Heart left ventricle (tissue), 16 donors: ENCODE measurements around the gene CHIT1. TPM values are rescaled to one million over a fixed set of nuclear protein-coding genes. Genes with fewer than 3 reads are reported as not detected.
A peak's percentile ranks its signal among the peaks of the same experiment; 100 is the strongest.

Source experiments
- ATAC-seq, 4 donors: fragments of 200-7000 bp; cut with Tn5 transposase; one replicate each; pipeline ENCODE4 v1.9.1; 2020 to 2022; ENCODE audit warnings: moderate library complexity in 4 of 4, mild to moderate bottlenecking in 3 of 4, moderate number of reproducible peaks in 1 of 4
- DNase-seq, 5 donors: peaks; one replicate each; pipeline ENCODE4 v3.0.0-alpha.2; 2020
- H3K27ac ChIP-seq, 12 donors: fragments of 200-600 bp; sonication (generic) in 4 of 12; one replicate each; pipeline versions ENCODE4 v1.5.0 to v1.8.0; 2016 to 2022; ENCODE audit warnings: mild to moderate bottlenecking in 2 of 12
- H3K27me3 ChIP-seq, 9 donors: fragments of 200-600 bp; sonication (generic) in 2 of 9; one replicate each; pipeline versions ENCODE4 v1.5.1 to v1.8.0; 2016 to 2022; ENCODE audit warnings: mild to moderate bottlenecking in 3 of 9
- H3K36me3 ChIP-seq, 9 donors: fragments of 200-600 bp; sonication (generic) in 2 of 9; one replicate each; pipeline versions ENCODE4 v1.5.0 to v1.8.0; 2018 to 2022; ENCODE audit warnings: mild to moderate bottlenecking in 2 of 9
- H3K4me1 ChIP-seq, 12 donors: fragments of 200-600 bp; sonication (generic) in 4 of 12; one replicate each; pipeline versions ENCODE4 v1.5.0 to v1.8.0; 2016 to 2022; ENCODE audit warnings: mild to moderate bottlenecking in 3 of 12
- H3K4me3 ChIP-seq, 12 donors: fragments of 200-600 bp; sonication (generic) in 4 of 12; one replicate each; pipeline versions ENCODE4 v1.5.0 to v1.8.0; 2017 to 2022; ENCODE audit warnings: mild to moderate bottlenecking in 9 of 12, moderate library complexity in 4 of 12
- H3K9me3 ChIP-seq, 12 donors: fragments of 200-600 bp; sonication (generic) in 4 of 12; one replicate each; pipeline versions ENCODE4 v1.5.0 to v1.8.0; 2016 to 2022; ENCODE audit warnings: mild to moderate bottlenecking in 1 of 12
- CTCF ChIP-seq, 12 donors: fragments of 200-600 bp; sonication (generic) in 4 of 12; IDR thresholded peaks; one replicate each; pipeline versions ENCODE4 v1.5.0 to v1.8.0; 2018 to 2022; ENCODE audit warnings: antibody characterized with exemption in 12 of 12, mild to moderate bottlenecking in 5 of 12
- POLR2A ChIP-seq, 2 donors: fragments of 450-650 bp; IDR thresholded peaks; one replicate each; pipeline ENCODE4 v1.6.1; 2017; ENCODE audit warnings: antibody characterized with exemption in 2 of 2, mild to moderate bottlenecking in 2 of 2, moderate library complexity in 2 of 2
- WGBS, 4 donors: extraction: QIAGEN DNeasy Blood & Tissue Kit in 2 of 4; methylation state at CpG; one replicate each; pipeline versions ENCODE4 v1.1.5 to v1.1.7; 2013 to 2018; 5-methylcytosine and 5-hydroxymethylcytosine counted together
- intact Hi-C, 10 donors: fragments of 100-400 bp; cut with DNase I; formaldehyde crosslinking; loops; one replicate each; pipeline versions ENCODE4 v1.11.1 to v1.14.2; 2022
- polyA plus RNA-seq, 2 donors: library from polyadenylated mRNA; stranded (reverse); fragments of 200-250 nt; gene quantifications; one replicate each; pipeline ENCODE4 v1.2.3, GENCODE V29; 2013
- total RNA-seq, 9 donors: library from RNA; depleted of rRNA in 2 of 9; stranded (reverse); fragments of >200 nt in 2 of 9; fragmentation: NEBNext Ultra II Directional in 3 of 9; extraction: Animal tissue kit (Norgen Biotek cat#: 25700) in 3 of 9; gene quantifications; one replicate each; pipeline versions ENCODE4 v1.1.0 to v1.2.4, GENCODE V29; 2016 to 2023
- donor health status: ischemic (EF 13 %, LVEDD 7.1; RV severe dilation, severe dysfunction).
- donor health status: healthy with polysubstance abuse.
- donor health status: DM: no; HTN: yes; CAD: no.
- donor health status: DM: no; HTN: no; CAD: no.
- donor health status: ischemic (EF 25% LVEDD 6.9; RV normal size, moderate dysfunction).
- donor health status: ischemic (EF 25% LVEDD 5.7; RV mildly dilated, moderate dysfunction).
- donor health status: healthy.
- donor health status: DM: yes; HTN: yes; CAD: no.
- donor health status: ischemic (EF 35%, LVEDD 5.7; RV mildly dilated, moderate dysfunction).
- donor health status: nonischemic (EF 11% LVEDD 7.7; RV severe dilation, severe dysfunction).
- donor health status: DM: yes; HTN: yes; CAD: no.
- donor health status: PGD.
- donor health status: ischemic (EF 29% LVEDD 5.4; RV normal size, mild dysfunction).
- donor health status: nonischemic (EF 23%, LVEDD 6.1; RV moderate dilation, normal function).

Gene CHIT1
- total and polyA plus RNA-seq, 11 donors = 0.05 to 1.7 (median 0.22) TPM; not detected in 6

- intact Hi-C loops = no loop called here
- ATAC-seq (no peak), DNase-seq (no peak)
- 53 to 72% (median 57%) methylated on average over 3 of the region's 3 CpGs for WGBS, 4 donors
- Histone ChIP-seq H3K36me3 (no peaks in the 10 kb centered on the region), H3K27ac (no peak overlapping the region), H3K27me3 (no peaks in the 10 kb centered on the region), H3K9me3 (no peaks in the 10 kb centered on the region), H3K4me1 (peaks cover 0 to 29% (median 5%) of the 10 kb centered on the region in 12 donors), H3K4me3 (no peak overlapping the region)
- TF ChIP-seq CTCF (IDR thresholded peaks at IDR 0.05) (no peak), POLR2A (IDR thresholded peaks at IDR 0.05) (no peak)
Measured at GRCh38 chr1:203197625-203198024, 31.8 kb downstream of the CHIT1 start.

GRCh38 chr1:203196371-203196770 is 33.1 kb downstream of the CHIT1 start:
- TF ChIP-seq POLR2A (IDR thresholded peaks at IDR 0.05) = no peak
- TF ChIP-seq CTCF (IDR thresholded peaks at IDR 0.05) = no peak
- intact Hi-C loops = no loop called here

GRCh38 chr1:203190949-203191348 is 38.5 kb downstream of the CHIT1 start:
- 97 to 98% (median 97%) methylated on average over 2 of the region's 2 CpGs for WGBS, 4 donors
- no peak overlapping the region for H3K27ac ChIP-seq
- DNase-seq = no peak
- no peaks in the 10 kb centered on the region for H3K9me3 ChIP-seq
- intact Hi-C loops = no loop called here
- no peak for ATAC-seq
- TF ChIP-seq POLR2A (IDR thresholded peaks at IDR 0.05) (no peak), CTCF (IDR thresholded peaks at IDR 0.05) (no peak)
- H3K27me3 ChIP-seq = no peaks in the 10 kb centered on the region
- no peak overlapping the region for H3K4me3 ChIP-seq
- H3K36me3 ChIP-seq = no peaks in the 10 kb centered on the region
- peaks cover 0 to 14% (median 0%) of the 10 kb centered on the region in 12 donors for H3K4me1 ChIP-seq

More at GRCh38 chr1:203196371-203196770, 33.1 kb downstream of the CHIT1 start:
- Histone ChIP-seq H3K4me3 (no peak overlapping the region), H3K4me1 (peaks cover 0 to 23% (median 4%) of the 10 kb centered on the region in 12 donors), H3K36me3 (no peaks in the 10 kb centered on the region), H3K9me3 (no peaks in the 10 kb centered on the region), H3K27me3 (no peaks in the 10 kb centered on the region), H3K27ac (no peak overlapping the region)
- no peak for ATAC-seq
- no peak for DNase-seq
- WGBS, 4 donors = 83 to 91% (median 88%) methylated on average over 3 of the region's 3 CpGs

GRCh38 chr1:203189951-203190352 is 39.5 kb downstream of the CHIT1 start:
- ATAC-seq (no peak), DNase-seq (peak in 1 of 5 donors; percentile 32)
- Histone ChIP-seq H3K9me3 (no peaks in the 10 kb centered on the region), H3K4me3 (no peak overlapping the region), H3K27ac (no peak overlapping the region), H3K27me3 (no peaks in the 10 kb centered on the region), H3K36me3 (no peaks in the 10 kb centered on the region), H3K4me1 (peaks cover 0 to 14% (median 0%) of the 10 kb centered on the region in 12 donors)
- TF ChIP-seq POLR2A (IDR thresholded peaks at IDR 0.05) (no peak), CTCF (IDR thresholded peaks at IDR 0.05) (no peak)
- 63 to 77% (median 72%) methylated on average over 7 of the region's 7 CpGs for WGBS, 4 donors
- intact Hi-C loops = no loop called here
